ENCODE data around the gene EFCAB14.

GRCh38 chr1:46714976-46715375 lies 3.9 kb downstream of the EFCAB14 start:
- TF ChIP-seq CTCF (IDR thresholded peaks at IDR 0.05; ENCODE audit: insufficient read depth, low read depth, low read length) = no peak
- TF ChIP-seq EZH2 (IDR thresholded peaks at IDR 0.05; ENCODE audit: insufficient read depth, low read length) = no peak
